ENCODE data around the gene YIF1A. TPM values are rescaled to one million over a fixed set of nuclear protein-coding genes. Genes with fewer than 3 reads are reported as not detected.

Gene YIF1A
- total and polyA plus RNA-seq, 2 of the 4 experiments (the other 2 are of a cell fraction), result 128 to 207 TPM

- H2AK5ac ChIP-seq (ENCODE audit: low read depth, low read length), result no peak overlapping the region
- DNase-seq (no peak), ATAC-seq (ENCODE audit: low read depth) (no peak)
- H2AFZ ChIP-seq (replicated peaks; ENCODE audit: low read length, poor library complexity), result no peak overlapping the region
- peaks cover 11% of the 10 kb centered on the region; the same call in 1 of the 2 replicates for H3K9me1 ChIP-seq (ENCODE audit: insufficient read depth, low read length)
- peaks cover 18% of the 10 kb centered on the region for H3K36me3 ChIP-seq (ENCODE audit: control insufficient read depth, insufficient read depth, low read length)
- H3K4me1 ChIP-seq (ENCODE audit: control insufficient read depth, insufficient read depth, low read length), result no peaks in the 10 kb centered on the region
- H2AK9ac ChIP-seq (replicated peaks; ENCODE audit: low read depth, low read length, poor library complexity), result no peak overlapping the region
- no CpG with 5 or more reads among the region's 6 CpGs for WGBS, 2 experiments (ENCODE audit: extremely low coverage in 2 of 2, insufficient read length in 1 of 2)
- BruUV-seq (replicated peaks), result no TSS peak
- H3K79me1 ChIP-seq (ENCODE audit: low read depth in 1 of 2, low read length in 2 of 2), result no peaks in the 10 kb centered on the region; a peak in 1 of 4 replicates
- no peak overlapping the region for H3K9ac ChIP-seq (ENCODE audit: low read depth, low read length)
- dilution Hi-C loops (cut with HindIII; ENCODE audit: low sequenced_read_pairs, unreplicated experiment) (no loop called here), in situ Hi-C loops (cut with MboI; ENCODE audit: low sequenced_read_pairs) (no loop called here), intact Hi-C loops (cut with micrococcal nuclease) (no loop called here)
- H2BK5ac ChIP-seq (ENCODE audit: low read depth, low read length, poor library complexity, severe bottlenecking), result no peak overlapping the region
- no peak overlapping the region for H3K23ac ChIP-seq (ENCODE audit: low read depth, low read length)
- no peak overlapping the region for H2BK20ac ChIP-seq (ENCODE audit: low read depth, low read length)
- H2BK15ac ChIP-seq (ENCODE audit: low read depth, low read length), result no peak overlapping the region
- H3K14ac ChIP-seq (replicated peaks; ENCODE audit: low read depth, low read length), result no peak overlapping the region
- H3K9me3 ChIP-seq (ENCODE audit: control insufficient read depth, insufficient read depth, low read length), result no peaks in the 10 kb centered on the region
- ChIA-PET CTCF (no interaction called here), POLR2A (ENCODE audit: unreplicated experiment) (no interaction called here)
- no peak overlapping the region for H3K56ac ChIP-seq (ENCODE audit: extremely low read depth, insufficient read depth, low read length)
- no peak overlapping the region for H3K4me3 ChIP-seq (ENCODE audit: insufficient read depth, low read depth, low read length)
- no peak overlapping the region for H3K27ac ChIP-seq (ENCODE audit: insufficient read depth, low read length)
- H3K4me2 ChIP-seq (ENCODE audit: low read depth, low read length), result no peak overlapping the region
- no peak overlapping the region for H3K4ac ChIP-seq (ENCODE audit: low read depth, low read length)
- H3K27me3 ChIP-seq (ENCODE audit: control insufficient read depth, insufficient read depth, low read length), result no peaks in the 10 kb centered on the region
- no peak overlapping the region for H3K18ac ChIP-seq (ENCODE audit: low read depth, low read length)
- H2BK120ac ChIP-seq (ENCODE audit: low read depth, low read length), result no peak overlapping the region
- no peak overlapping the region for H4K8ac ChIP-seq (ENCODE audit: low read depth in 2 of 2, low read length in 2 of 2)
- no peak overlapping the region for H4K91ac ChIP-seq (ENCODE audit: insufficient read depth, low read depth, low read length)
- no peak for TF ChIP-seq CHD1 (IDR thresholded peaks at IDR 0.05; ENCODE audit: low read depth, low read length)
- peak; percentile 80 for TF ChIP-seq MAFK (IDR thresholded peaks at IDR 0.05; ENCODE audit: low read depth, low read length)
- no peak for TF ChIP-seq RFX5 (IDR thresholded peaks at IDR 0.05; ENCODE audit: low read depth, low read length)
- no peak for TF ChIP-seq MXI1 (IDR thresholded peaks at IDR 0.05; ENCODE audit: borderline replicate concordance, low read depth, low read length)
- no peak for TF ChIP-seq POLR2A (IDR thresholded peaks at IDR 0.05; ENCODE audit: low read depth, low read length)
- TF ChIP-seq RAD21 (IDR thresholded peaks at IDR 0.05; ENCODE audit: low read length), result no peak
- no peak for TF ChIP-seq FOS (IDR thresholded peaks at IDR 0.05; ENCODE audit: low read depth, low read length)
- no peaks in the 10 kb centered on the region for H4K20me1 ChIP-seq (ENCODE audit: insufficient read depth, low read length)
- H4K5ac ChIP-seq (ENCODE audit: low read depth, low read length), result no peak overlapping the region
Measured at GRCh38 chr11:66248903-66249302, 40.0 kb downstream of the YIF1A start.
